HepG2 (cell line): ENCODE measurements around the gene GSAP. TPM values are rescaled to one million over a fixed set of nuclear protein-coding genes. Genes with fewer than 3 reads are reported as not detected.

Experiments
- ATAD3A ChIP-seq: sonication (generic); formaldehyde crosslinking; IDR thresholded peaks from 2 replicates; pipeline ENCODE4 v1.4.0; 2020; ENCODE audit warnings: missing genetic modification reagents
- ERF ChIP-seq: IDR thresholded peaks from 2 replicates; pipeline ENCODE4 v1.6.1; 2018; ENCODE audit warnings: missing biosample characterization, missing genetic modification reagents
- EZH2 ChIP-seq: conservative IDR thresholded peaks from 2 replicates; pipeline ENCODE4 v1.6.1; 2012; ENCODE audit warnings: mild to moderate bottlenecking, low read depth, low read length, moderate library complexity
- GLMP ChIP-seq: sonication (generic); formaldehyde crosslinking; IDR thresholded peaks from 2 replicates; pipeline ENCODE4 v1.9.0; 2021; ENCODE audit warnings: missing genetic modification reagents, mild to moderate bottlenecking, borderline replicate concordance
- HNRNPL ChIP-seq: fragments of 200-400 bp; formaldehyde crosslinking; IDR thresholded peaks from 2 replicates; pipeline ENCODE4 v1.6.1; 2017; ENCODE audit warnings: mild to moderate bottlenecking, low read depth, low read length
- HOXA5 ChIP-seq: sonication (generic); formaldehyde crosslinking; IDR thresholded peaks from 2 replicates; pipeline ENCODE4 v1.4.0; 2020; ENCODE audit warnings: missing genetic modification reagents
- KLF13 ChIP-seq: sonication (generic); formaldehyde crosslinking; IDR thresholded peaks from 2 replicates; pipeline ENCODE4 v1.4.0; 2020; ENCODE audit warnings: mild to moderate bottlenecking, missing genetic modification reagents
- MTA1 ChIP-seq: sonication (generic); formaldehyde crosslinking; IDR thresholded peaks from 2 replicates; pipeline ENCODE4 v1.4.0; 2020; ENCODE audit warnings: missing genetic modification reagents, mild to moderate bottlenecking, borderline replicate concordance
- SNAPC2 ChIP-seq: sonication (generic); formaldehyde crosslinking; IDR thresholded peaks from 2 replicates; pipeline ENCODE4 v1.8.1; 2022; ENCODE audit warnings: mild to moderate bottlenecking, missing genetic modification reagents
- ZFAT ChIP-seq: sonication (generic); formaldehyde crosslinking; conservative IDR thresholded peaks from 2 replicates; pipeline ENCODE4 v1.8.1; 2023; ENCODE audit warnings: missing genetic modification reagents, inconsistent platforms
- ZNF264 ChIP-seq: sonication (generic); formaldehyde crosslinking; IDR thresholded peaks from 2 replicates; pipeline ENCODE4 v1.4.0; 2020; ENCODE audit warnings: missing genetic modification reagents
- ZNF430 ChIP-seq: sonication (generic); formaldehyde crosslinking; IDR thresholded peaks from 2 replicates; pipeline ENCODE4 v1.9.0; 2021; ENCODE audit warnings: mild to moderate bottlenecking, missing genetic modification reagents
- ZNF83 ChIP-seq: sonication (generic); formaldehyde crosslinking; IDR thresholded peaks from 2 replicates; pipeline ENCODE4 v1.4.0; 2020; ENCODE audit warnings: missing genetic modification reagents, mild to moderate bottlenecking, borderline replicate concordance
- polyA plus RNA-seq, 8 experiments: library from polyadenylated mRNA; depleted of rRNA in 3 of 8; stranded (reverse) in 7 of 8; unstranded in 1 of 8; fragments of >200 nt; fragmentation: Illumina TruSeq in 4 of 8; extraction: Trizol in 4 of 8; gene quantifications; 2 replicates each; pipeline versions ENCODE4 v1.2.1 to v1.2.3, GENCODE V29; 2011 to 2016; ENCODE audit warnings: low read depth in 4 of 8, missing spikeins in 1 of 8, mixed read lengths in 1 of 8; ENCODE audit not compliant: insufficient read depth in 1 of 8
- total RNA-seq, 5 experiments: library from RNA; depleted of rRNA; stranded (reverse); fragments of >200 nt; fragmentation: Illumina TruSeq; extraction: Trizol; gene quantifications; 2 replicates each; pipeline ENCODE4 v1.2.3, GENCODE V29; 2016; ENCODE audit warnings: low read depth in 1 of 5
- TF ChIP-seq, protein P1 (sequence below): sonication (generic); formaldehyde crosslinking; IDR thresholded peaks from 2 replicates; pipeline ENCODE4 v1.4.0; 2020; ENCODE audit warnings: low read depth, mild to moderate bottlenecking, missing genetic modification reagents
- TF ChIP-seq, protein P2 (sequence below): sonication (generic); formaldehyde crosslinking; IDR thresholded peaks from 2 replicates; pipeline ENCODE4 v1.8.0; 2022; ENCODE audit warnings: mild to moderate bottlenecking, missing genetic modification reagents
- TF ChIP-seq, protein P3 (sequence below): sonication (generic); formaldehyde crosslinking; IDR thresholded peaks from 2 replicates; pipeline ENCODE4 v1.4.0; 2020; ENCODE audit warnings: missing genetic modification reagents
- TF ChIP-seq, protein P4 (sequence below): sonication (generic); formaldehyde crosslinking; IDR thresholded peaks from 2 replicates; pipeline ENCODE4 v1.8.0; 2022; ENCODE audit warnings: mild to moderate bottlenecking, missing genetic modification reagents, moderate library complexity
- TF ChIP-seq, protein P5 (sequence below): sonication (generic); formaldehyde crosslinking; IDR thresholded peaks from 2 replicates; pipeline ENCODE4 v1.9.0; 2021; ENCODE audit warnings: missing genetic modification reagents, borderline replicate concordance
- TF ChIP-seq, protein P6 (sequence below): sonication (generic); formaldehyde crosslinking; conservative IDR thresholded peaks from 2 replicates; pipeline ENCODE4 v1.8.1; 2023; ENCODE audit warnings: missing genetic modification reagents

The GSAP gene
- total and polyA plus RNA-seq, 2 of the 13 experiments (the other 11 are each of a cell fraction or from before 2014, with no cell fraction given): 34.6 to 40.6 TPM

DNA sequence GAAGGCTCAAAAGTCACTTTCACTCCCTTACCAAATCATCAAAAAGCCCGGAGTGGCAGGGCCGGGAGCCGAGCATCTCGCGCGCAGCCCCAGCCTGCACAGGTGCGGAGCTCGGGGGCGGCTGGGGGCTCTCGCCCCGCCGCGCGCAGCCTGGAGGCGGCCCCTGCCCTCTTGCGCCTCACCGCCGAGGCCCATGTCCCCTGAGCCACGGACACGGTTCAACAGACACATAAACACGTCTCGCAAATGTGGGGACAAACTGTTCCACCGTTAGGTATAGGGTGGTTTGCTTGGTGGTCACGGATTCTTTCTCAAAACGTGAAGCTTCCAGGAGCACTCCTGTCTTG is 700 bp downstream of the GSAP start (continued):
- TF ChIP-seq GLMP (CRISPR knock-in tag): no peak
- no peak for TF ChIP-seq SNAPC2 (CRISPR knock-in tag)
- TF ChIP-seq HNRNPL: no peak
- TF ChIP-seq KLF13 (CRISPR knock-in tag): no peak
- TF ChIP-seq, protein P1, sequence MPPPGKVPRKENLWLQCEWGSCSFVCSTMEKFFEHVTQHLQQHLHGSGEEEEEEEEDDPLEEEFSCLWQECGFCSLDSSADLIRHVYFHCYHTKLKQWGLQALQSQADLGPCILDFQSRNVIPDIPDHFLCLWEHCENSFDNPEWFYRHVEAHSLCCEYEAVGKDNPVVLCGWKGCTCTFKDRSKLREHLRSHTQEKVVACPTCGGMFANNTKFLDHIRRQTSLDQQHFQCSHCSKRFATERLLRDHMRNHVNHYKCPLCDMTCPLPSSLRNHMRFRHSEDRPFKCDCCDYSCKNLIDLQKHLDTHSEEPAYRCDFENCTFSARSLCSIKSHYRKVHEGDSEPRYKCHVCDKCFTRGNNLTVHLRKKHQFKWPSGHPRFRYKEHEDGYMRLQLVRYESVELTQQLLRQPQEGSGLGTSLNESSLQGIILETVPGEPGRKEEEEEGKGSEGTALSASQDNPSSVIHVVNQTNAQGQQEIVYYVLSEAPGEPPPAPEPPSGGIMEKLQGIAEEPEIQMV (CRISPR knock-in tag): no peak
- TF ChIP-seq, protein P2, sequence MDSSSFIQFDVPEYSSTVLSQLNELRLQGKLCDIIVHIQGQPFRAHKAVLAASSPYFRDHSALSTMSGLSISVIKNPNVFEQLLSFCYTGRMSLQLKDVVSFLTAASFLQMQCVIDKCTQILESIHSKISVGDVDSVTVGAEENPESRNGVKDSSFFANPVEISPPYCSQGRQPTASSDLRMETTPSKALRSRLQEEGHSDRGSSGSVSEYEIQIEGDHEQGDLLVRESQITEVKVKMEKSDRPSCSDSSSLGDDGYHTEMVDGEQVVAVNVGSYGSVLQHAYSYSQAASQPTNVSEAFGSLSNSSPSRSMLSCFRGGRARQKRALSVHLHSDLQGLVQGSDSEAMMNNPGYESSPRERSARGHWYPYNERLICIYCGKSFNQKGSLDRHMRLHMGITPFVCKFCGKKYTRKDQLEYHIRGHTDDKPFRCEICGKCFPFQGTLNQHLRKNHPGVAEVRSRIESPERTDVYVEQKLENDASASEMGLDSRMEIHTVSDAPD: peak; percentile 21; the same call in 1 of the 2 replicates
- TF ChIP-seq, protein P3, sequence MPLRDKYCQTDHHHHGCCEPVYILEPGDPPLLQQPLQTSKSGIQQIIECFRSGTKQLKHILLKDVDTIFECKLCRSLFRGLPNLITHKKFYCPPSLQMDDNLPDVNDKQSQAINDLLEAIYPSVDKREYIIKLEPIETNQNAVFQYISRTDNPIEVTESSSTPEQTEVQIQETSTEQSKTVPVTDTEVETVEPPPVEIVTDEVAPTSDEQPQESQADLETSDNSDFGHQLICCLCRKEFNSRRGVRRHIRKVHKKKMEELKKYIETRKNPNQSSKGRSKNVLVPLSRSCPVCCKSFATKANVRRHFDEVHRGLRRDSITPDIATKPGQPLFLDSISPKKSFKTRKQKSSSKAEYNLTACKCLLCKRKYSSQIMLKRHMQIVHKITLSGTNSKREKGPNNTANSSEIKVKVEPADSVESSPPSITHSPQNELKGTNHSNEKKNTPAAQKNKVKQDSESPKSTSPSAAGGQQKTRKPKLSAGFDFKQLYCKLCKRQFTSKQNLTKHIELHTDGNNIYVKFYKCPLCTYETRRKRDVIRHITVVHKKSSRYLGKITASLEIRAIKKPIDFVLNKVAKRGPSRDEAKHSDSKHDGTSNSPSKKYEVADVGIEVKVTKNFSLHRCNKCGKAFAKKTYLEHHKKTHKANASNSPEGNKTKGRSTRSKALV (CRISPR knock-in tag): peak; percentile 5; the same call in 1 of the 2 replicates
- TF ChIP-seq HOXA5 (CRISPR knock-in tag): no peak
- TF ChIP-seq ZFAT (CRISPR knock-in tag): no peak
- no peak for TF ChIP-seq ZNF264 (CRISPR knock-in tag)
- TF ChIP-seq, protein P4, sequence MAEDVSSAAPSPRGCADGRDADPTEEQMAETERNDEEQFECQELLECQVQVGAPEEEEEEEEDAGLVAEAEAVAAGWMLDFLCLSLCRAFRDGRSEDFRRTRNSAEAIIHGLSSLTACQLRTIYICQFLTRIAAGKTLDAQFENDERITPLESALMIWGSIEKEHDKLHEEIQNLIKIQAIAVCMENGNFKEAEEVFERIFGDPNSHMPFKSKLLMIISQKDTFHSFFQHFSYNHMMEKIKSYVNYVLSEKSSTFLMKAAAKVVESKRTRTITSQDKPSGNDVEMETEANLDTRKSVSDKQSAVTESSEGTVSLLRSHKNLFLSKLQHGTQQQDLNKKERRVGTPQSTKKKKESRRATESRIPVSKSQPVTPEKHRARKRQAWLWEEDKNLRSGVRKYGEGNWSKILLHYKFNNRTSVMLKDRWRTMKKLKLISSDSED: peak; percentile 52; the same call in 1 of the 2 replicates
- no peak for TF ChIP-seq MTA1 (CRISPR knock-in tag)
- no peak for TF ChIP-seq ZNF83 (CRISPR knock-in tag)
- TF ChIP-seq, protein P5, sequence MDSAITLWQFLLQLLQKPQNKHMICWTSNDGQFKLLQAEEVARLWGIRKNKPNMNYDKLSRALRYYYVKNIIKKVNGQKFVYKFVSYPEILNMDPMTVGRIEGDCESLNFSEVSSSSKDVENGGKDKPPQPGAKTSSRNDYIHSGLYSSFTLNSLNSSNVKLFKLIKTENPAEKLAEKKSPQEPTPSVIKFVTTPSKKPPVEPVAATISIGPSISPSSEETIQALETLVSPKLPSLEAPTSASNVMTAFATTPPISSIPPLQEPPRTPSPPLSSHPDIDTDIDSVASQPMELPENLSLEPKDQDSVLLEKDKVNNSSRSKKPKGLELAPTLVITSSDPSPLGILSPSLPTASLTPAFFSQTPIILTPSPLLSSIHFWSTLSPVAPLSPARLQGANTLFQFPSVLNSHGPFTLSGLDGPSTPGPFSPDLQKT (CRISPR knock-in tag): no peak
- TF ChIP-seq ERF (CRISPR knock-in tag): 0 out of 2 replicates have a peak, but pooled peaks have one; percentile 29
- no peak for TF ChIP-seq ATAD3A (CRISPR knock-in tag)
- TF ChIP-seq ZNF430 (CRISPR knock-in tag): peak; percentile 78
- TF ChIP-seq, protein P6, sequence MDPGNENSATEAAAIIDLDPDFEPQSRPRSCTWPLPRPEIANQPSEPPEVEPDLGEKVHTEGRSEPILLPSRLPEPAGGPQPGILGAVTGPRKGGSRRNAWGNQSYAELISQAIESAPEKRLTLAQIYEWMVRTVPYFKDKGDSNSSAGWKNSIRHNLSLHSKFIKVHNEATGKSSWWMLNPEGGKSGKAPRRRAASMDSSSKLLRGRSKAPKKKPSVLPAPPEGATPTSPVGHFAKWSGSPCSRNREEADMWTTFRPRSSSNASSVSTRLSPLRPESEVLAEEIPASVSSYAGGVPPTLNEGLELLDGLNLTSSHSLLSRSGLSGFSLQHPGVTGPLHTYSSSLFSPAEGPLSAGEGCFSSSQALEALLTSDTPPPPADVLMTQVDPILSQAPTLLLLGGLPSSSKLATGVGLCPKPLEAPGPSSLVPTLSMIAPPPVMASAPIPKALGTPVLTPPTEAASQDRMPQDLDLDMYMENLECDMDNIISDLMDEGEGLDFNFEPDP: no peak
- no peak for TF ChIP-seq EZH2
